ENCODE data around the gene BDKRB2.

- TF ChIP-seq CTCF (IDR thresholded peaks at IDR 0.05) (no peak), ZFX (IDR thresholded peaks at IDR 0.05; ENCODE audit: borderline replicate concordance) (no peak)
Measured at GRCh38 chr14:96180043-96180874, 24.4 kb upstream of the BDKRB2 start.
